ENCODE measurements around the gene PTPRM. TPM values are rescaled to one million over a fixed set of nuclear protein-coding genes. Genes with fewer than 3 reads are reported as not detected.

The PTPRM gene
- total RNA-seq, 1 experiment from 2014 or later, result 6.2 TPM

DNA sequence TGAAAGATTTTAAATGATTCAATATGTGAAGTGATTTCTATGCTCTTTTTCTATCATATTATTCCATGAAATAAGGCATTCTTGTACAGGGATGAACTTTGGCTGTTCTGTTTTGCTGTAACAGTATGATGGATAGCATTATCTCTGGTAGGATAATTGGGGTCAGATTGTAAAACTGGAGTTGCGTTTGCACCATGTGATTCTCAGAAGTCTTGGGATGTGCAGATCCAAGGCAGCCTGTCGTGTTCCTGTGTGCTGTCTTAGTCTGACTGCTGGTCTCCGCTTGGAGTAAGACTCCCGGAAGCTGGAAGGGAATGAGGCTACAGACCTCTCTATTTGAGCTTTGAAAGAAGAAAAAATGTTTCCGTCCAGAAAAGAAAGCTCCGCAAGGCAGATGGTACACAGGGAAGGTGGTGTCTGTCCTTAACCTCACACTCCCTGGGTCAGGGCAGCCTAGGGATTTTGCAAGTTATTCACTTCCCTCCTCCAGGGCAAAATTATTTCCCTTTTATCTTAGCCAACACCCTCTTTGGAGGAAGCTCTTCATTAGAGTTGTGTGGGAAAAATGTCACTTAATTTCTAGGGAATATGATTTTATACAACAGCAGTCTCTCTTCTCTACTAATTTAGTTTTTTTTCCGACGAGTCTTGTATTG, 250.6 kb downstream of the PTPRM start:
- Histone ChIP-seq H3K14ac (ENCODE audit: insufficient read depth, low read length) (no peak overlapping the region), H4K20me1 (ENCODE audit: control insufficient read depth, insufficient read depth, insufficient read length) (no peaks in the 10 kb centered on the region), H3K23ac (ENCODE audit: insufficient read length, low read depth, low read length) (no peak overlapping the region), H3T11ph (ENCODE audit: low read length) (no peak overlapping the region), H2BK5ac (ENCODE audit: insufficient read length, low read length) (no peak overlapping the region), H2BK15ac (ENCODE audit: low read depth, low read length) (no peak overlapping the region), H2AK5ac (ENCODE audit: insufficient read length, low read length) (no peak overlapping the region), H2BK12ac (ENCODE audit: insufficient read length, low read depth, low read length) (no peak overlapping the region), H3K27ac (ENCODE audit: insufficient read length, low read depth, low read length) (no peak overlapping the region), H3K9ac (ENCODE audit: extremely low read depth, insufficient read length, low read length) (no peak overlapping the region), H3K4me2 (ENCODE audit: insufficient read depth, insufficient read length, low read length) (no peak overlapping the region), H2BK20ac (ENCODE audit: low read depth, low read length, poor library complexity, severe bottlenecking) (no peak overlapping the region), H3K4ac (ENCODE audit: low read depth, low read length) (no peak overlapping the region), H4K5ac (ENCODE audit: insufficient read length, low read depth, low read length) (no peak overlapping the region), H3K27me3 (ENCODE audit: insufficient read depth, low read length) (no peaks in the 10 kb centered on the region), H3K56ac (ENCODE audit: insufficient read length, low read depth, low read length) (no peak overlapping the region), H4K91ac (ENCODE audit: insufficient read length, low read depth, low read length) (no peak overlapping the region), H3K79me1 (ENCODE audit: insufficient read depth, low read depth, low read length, poor library complexity, severe bottlenecking) (no peaks in the 10 kb centered on the region), H3K79me2 (ENCODE audit: insufficient read depth, low read length) (no peaks in the 10 kb centered on the region), H4K8ac (replicated peaks; ENCODE audit: insufficient read length, low read depth, low read length) (no peak overlapping the region), H3K18ac (ENCODE audit: insufficient read length, low read depth, low read length) (no peak overlapping the region), H3K9me3 (ENCODE audit: control insufficient read depth, low read depth, low read length) (peaks cover 7% of the 10 kb centered on the region), H3K4me1 (ENCODE audit: insufficient read depth, low read length) (no peaks in the 10 kb centered on the region), H2BK120ac (ENCODE audit: low read depth, low read length, poor library complexity, severe bottlenecking) (no peak overlapping the region), H3K23me2 (ENCODE audit: insufficient read length, low read depth, low read length, poor library complexity, severe bottlenecking) (no peaks in the 10 kb centered on the region), H2AFZ (ENCODE audit: low read length) (no peak overlapping the region)
- WGBS (ENCODE audit: extremely low coverage, insufficient read length, low lambda C conversion rate), result no CpG with 5 or more reads among the region's 8 CpGs
- DNase-seq, result no peak
- peaks cover 16 to 22% of the 10 kb centered on the region in 2 experiments for H3K9me3 Mint-ChIP-seq
- no peak overlapping the region for H3K27ac Mint-ChIP-seq
- no peak overlapping the region for H3K4me3 Mint-ChIP-seq
- no peaks in the 10 kb centered on the region for H3K4me1 Mint-ChIP-seq
- H3K36me3 Mint-ChIP-seq (ENCODE audit: insufficient read depth in 1 of 3, low read depth in 3 of 3), result peaks cover 14 to 17% (median 14%) of the 10 kb centered on the region in 3 experiments
- TF ChIP-seq, protein P1, sequence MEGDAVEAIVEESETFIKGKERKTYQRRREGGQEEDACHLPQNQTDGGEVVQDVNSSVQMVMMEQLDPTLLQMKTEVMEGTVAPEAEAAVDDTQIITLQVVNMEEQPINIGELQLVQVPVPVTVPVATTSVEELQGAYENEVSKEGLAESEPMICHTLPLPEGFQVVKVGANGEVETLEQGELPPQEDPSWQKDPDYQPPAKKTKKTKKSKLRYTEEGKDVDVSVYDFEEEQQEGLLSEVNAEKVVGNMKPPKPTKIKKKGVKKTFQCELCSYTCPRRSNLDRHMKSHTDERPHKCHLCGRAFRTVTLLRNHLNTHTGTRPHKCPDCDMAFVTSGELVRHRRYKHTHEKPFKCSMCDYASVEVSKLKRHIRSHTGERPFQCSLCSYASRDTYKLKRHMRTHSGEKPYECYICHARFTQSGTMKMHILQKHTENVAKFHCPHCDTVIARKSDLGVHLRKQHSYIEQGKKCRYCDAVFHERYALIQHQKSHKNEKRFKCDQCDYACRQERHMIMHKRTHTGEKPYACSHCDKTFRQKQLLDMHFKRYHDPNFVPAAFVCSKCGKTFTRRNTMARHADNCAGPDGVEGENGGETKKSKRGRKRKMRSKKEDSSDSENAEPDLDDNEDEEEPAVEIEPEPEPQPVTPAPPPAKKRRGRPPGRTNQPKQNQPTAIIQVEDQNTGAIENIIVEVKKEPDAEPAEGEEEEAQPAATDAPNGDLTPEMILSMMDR (conservative IDR thresholded peaks at IDR 0.05), result no peak
- no peaks in the 10 kb centered on the region for H3K27me3 Mint-ChIP-seq (ENCODE audit: low read depth)
